Activated CD4-positive, alpha-beta T cell treated with anti-CD3 and anti-CD28 coated beads, Interleukin-2, Interleukin-6, amounts not matched to agents 100 ng/mL and 50 ng/mL, durations not matched to agents 16 hours and 8 hours (primary cell): ENCODE measurements around the gene C2orf74.
A peak's percentile ranks its signal among the peaks of the same experiment; 100 is the strongest.
"Not testable (repeated sequence)": the region's sequence is repeated elsewhere in the genome, so short reads cannot be mapped to it uniquely, and the experiment has no call there.

ENCODE experiments used
- DNase-seq: peaks from one replicate; pipeline ENCODE4 v3.0.0-alpha.2; 2020

Gene C2orf74

DNA sequence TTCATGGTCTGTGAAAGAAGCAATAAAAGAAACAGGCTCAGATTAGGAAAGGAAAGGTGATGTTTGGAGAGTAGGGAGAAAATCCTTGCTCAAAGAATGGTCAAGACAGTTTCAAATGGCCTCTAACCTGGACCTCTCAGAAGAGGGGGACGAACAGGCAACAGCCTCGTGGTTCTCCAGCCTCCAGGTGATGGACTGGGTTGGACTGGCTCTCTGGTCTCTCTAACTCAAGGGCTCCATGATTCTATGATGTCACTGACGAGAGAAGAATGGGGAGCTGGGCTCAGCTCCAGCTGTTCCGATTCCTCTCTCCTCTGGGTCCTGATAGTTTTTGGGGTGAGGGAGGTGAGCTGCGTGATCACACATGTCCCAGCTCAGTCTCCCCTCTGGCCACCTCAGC is at the start of gene C2orf74:
Gene C2orf74 (plus strand): TSS at position 301 of the 400 bp plus-strand sequence. CDS start 327 bp downstream, outside the sequence.
- no peak for DNase-seq

DNA sequence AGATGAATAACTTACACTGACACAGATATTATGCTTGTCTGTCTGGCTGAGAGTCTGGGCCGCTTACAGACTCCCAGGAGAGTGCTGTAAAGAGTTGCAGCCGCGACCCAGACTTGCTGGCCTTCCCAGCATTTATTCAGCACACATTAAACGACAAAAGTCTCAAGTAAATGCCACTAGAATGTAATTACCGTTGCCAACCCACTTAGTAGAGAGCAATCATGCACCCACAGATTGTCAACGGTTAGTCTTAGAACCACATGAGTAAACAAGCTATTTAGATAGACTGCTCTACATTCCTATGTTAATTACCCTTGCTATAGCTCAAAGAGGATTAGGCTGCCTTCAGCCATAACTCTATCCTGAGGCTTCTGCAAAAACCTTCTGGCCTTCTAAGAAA is 47.8 kb upstream of the C2orf74 start:
- DNase-seq = no peak

DNA sequence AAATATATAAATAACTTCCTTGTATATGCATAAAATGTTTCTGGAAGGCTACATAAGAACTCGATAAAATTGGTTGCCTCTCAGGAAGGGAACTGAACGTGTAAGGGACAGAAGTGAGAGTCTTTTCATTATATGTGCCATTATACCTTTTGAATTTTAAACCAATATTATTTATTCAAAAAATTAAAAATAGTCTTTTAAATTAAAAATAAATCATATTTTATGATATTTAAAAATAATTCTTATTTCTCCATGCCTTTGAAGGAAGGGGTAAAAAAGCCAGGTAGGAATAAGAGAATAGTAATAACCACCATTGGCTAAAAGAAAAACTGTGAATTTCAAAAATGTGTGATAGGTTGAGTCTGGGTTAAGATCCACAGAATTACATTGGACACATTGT is 45.7 kb upstream of the C2orf74 start:
- DNase-seq = no peak

- DNase-seq = peak; percentile 10
Observed at GRCh38 chr2:61117534-61117933, 44.5 kb upstream of the C2orf74 start.

GRCh38 chr2:61125123-61125710 is 36.8 kb upstream of the C2orf74 start:
- no peak for DNase-seq

- DNase-seq = no peak
Observed at GRCh38 chr2:61125798-61126197, 36.2 kb upstream of the C2orf74 start.

DNA sequence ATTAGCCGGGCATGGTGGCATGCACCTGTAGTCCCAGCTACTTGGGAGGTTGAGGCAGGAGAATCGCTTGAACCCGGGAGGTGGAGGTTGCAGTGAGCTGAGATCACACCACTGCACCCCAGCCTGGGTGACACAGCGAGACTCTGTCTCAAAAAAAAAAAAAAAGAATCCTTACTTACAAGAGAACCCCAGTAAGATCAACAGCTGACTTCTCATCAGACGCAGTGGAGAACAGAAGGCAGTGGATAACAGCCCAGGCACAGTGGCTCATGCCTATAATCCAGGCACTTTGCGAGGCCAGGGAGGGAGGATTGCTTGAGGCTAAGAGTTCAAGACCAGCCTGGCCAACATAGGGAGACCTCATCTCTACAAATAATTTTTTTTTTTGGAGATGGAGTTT is 33.9 kb upstream of the C2orf74 start:
- DNase-seq = not testable (repeated sequence)

GRCh38 chr2:61134141-61134540 is 27.8 kb upstream of the C2orf74 start:
- DNase-seq = no peak

DNA sequence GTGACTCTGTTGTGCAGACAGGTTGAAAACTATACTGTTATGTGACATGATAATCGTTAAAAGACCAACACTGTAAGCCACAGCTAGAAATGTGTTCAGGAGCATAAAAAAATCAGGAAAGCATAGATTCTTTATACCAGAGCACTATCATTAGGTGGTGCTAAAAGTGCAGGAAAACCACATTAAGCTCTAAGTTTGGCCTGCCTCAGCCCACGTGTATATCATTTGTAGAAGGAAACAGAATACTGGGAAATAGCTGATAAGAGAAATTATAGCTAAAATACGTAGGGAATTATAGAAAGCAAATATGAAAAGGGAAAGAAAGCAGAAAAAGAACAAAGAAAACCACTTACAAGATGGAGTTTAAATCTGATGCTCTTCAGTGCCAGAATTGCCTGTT is 26.5 kb upstream of the C2orf74 start:
- DNase-seq = no peak

GRCh38 chr2:61138859-61139258 is 23.1 kb upstream of the C2orf74 start:
- no peak for DNase-seq

- DNase-seq = no peak
Observed at GRCh38 chr2:61141151-61141550, 20.8 kb upstream of the C2orf74 start.

- DNase-seq = peak; percentile 97
Observed at GRCh38 chr2:61144697-61145268, 17.2 kb upstream of the C2orf74 start.

DNA sequence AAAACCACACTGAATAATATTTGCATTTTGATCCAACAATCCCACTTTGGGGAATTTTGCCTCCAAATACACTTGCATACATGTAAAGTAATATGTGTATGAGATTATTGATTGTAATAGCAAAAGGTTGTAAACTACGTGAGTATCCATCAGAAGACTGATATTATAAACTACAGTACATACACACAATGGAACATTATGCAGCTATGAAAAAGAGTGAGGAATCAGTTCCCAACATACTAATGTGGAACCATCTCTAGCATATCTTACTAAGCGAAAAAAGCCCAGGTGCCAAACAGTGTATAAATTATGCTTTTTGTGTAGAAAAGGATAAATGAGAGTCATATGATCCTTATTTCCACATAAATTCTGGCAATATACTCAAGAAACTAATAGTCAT is 16.0 kb upstream of the C2orf74 start:
- DNase-seq = no peak

- not testable (repeated sequence) for DNase-seq
Observed at GRCh38 chr2:61148091-61148490, 13.9 kb upstream of the C2orf74 start.

- no peak for DNase-seq
Observed at GRCh38 chr2:61149074-61149473, 12.9 kb upstream of the C2orf74 start.

- no peak for DNase-seq
Observed at GRCh38 chr2:61151436-61151835, 10.6 kb upstream of the C2orf74 start.

DNA sequence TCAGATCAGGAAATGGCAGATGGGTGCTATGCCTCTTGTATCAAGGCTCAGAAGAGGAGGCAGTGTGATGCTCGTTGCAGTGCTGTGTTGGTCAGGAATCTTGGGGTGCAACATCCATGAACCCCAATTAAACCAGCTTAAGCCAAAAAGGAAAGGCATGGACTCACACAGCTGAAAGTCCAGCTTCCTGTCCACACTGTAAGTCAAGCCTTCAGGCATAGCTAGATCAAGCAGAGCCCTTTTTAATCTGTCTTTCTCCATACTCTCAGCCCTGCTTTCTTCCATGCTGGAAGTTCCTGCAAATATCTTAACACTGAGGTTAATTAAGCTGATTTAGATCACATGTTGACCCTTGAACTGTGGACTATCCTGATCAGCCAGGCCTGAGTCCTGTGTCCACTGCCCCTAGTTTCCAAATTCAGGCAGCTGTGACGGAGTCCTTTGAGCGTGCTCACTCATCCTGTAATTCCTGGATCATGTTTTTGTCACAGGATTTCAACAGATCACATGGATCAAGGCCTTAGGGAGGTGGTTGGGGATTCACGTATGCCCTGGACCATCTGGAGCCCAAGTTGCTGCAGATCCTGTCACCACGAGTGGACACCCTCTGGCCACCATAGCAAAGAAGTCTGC is 4.5 kb upstream of the C2orf74 start:
- no peak for DNase-seq

DNA sequence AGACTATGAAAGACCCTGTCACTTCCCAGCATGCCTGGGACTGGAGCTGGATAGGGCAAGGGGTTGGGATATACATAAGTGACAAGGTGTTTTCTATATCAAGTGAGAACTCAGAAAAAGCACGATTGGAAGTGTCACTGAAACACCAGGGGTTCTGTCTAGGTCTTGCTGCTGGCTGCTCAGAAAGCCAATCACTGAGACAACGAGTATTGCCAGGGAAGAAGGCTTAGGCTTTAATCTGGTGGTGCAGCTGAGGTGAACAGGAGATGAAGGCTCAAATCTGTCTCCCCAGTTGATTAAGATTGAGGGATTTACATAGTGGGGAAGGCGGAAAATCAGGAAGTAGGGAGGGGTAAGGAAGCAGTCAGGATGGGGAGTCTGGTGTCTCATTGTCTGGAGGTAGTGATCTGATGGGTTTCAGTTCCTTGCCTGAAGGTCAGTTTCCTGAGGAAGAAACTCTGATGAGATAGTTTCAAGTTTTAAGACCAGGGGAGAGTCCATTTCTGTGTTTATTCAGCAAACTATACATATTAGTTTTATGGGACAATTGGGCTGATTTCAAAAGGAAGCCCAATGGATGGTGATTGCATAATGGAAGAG is 3.5 kb upstream of the C2orf74 start:
- DNase-seq = no peak

DNA sequence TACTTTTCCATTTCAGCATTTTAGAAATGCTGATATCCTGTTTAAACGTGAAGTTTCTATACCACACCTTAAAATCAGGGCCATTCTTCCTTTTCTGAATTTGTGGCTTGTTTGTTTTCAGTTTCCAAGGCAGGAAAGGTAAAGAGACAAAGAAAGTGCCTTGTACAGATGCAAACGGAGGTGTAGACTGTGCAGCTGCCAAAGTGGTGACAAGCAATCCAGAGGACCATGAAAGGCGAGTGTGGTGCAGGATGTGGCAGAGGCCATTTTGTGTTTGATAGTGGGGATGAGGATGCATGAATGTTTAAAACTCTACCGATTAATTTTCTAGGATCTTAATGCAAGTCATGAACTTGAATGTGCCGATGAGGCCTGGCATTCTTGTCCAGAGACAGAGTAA is 733 bp downstream of the C2orf74 start:
- no peak for DNase-seq

DNA sequence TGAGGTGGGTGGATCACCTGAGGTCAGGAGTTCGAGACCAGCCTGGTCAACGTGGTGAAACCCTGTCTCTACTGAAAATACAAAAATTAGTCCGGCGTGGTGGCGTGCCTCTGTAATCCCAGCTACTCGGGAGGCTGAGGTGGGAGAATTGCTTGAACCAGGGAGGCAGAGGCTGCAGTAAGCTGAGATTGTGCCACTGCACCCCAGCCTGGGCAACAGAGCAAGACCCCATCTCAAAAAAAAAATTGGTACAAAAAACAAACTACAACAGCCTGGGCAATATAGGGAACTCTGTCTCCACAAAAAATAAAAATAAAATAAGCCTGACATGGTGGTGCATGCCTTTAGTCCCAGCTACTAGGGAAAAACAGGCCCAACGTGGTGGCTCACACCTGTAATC is 3.1 kb downstream of the C2orf74 start:
- DNase-seq = not testable (repeated sequence)

DNA sequence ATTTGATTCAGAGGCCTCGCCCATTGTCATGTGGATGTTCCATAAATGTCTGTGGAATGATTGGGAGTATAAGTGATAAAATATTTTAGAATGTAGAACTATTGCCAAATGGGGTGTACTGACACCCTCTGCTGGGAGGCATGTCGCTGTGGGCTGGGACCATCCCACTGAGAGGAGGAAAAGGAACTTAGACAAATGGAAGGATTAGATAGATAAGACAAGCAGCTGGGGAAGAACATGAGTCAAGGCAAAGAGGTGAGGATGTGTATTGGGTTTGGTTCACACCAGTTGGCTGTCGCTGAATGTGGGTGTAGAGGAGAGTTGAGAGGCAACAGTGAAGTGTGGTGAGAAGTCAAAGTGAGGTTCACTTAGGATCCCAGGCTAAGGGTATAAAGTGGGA is 4.0 kb downstream of the C2orf74 start:
- DNase-seq = no peak

DNA sequence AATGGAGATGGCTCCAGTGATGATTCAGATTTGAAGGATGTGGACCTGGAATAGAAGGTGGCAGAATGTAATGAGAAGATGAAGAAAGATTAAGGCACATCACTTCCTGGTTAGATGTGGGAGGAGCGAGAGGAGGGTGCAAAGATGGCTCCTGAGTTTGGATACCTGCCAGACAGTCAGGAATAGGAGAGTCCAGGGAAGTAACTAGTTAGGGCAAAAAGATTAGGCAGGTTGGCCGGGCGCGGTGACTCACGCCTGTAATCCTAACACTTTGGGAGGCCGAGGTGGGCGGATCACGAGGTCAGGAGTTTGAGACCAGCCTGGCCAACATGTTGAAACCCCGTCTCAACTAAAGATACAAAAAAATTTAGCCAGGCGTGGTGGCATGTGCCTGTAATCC is 5.6 kb downstream of the C2orf74 start:
- DNase-seq = no peak

- DNase-seq = no peak
Observed at GRCh38 chr2:61172671-61173070, 10.7 kb downstream of the C2orf74 start.

GRCh38 chr2:61173116-61173515 is 11.1 kb downstream of the C2orf74 start:
- DNase-seq = no peak
